ENCODE data around the gene SARDH.

SARDH gene

DNA sequence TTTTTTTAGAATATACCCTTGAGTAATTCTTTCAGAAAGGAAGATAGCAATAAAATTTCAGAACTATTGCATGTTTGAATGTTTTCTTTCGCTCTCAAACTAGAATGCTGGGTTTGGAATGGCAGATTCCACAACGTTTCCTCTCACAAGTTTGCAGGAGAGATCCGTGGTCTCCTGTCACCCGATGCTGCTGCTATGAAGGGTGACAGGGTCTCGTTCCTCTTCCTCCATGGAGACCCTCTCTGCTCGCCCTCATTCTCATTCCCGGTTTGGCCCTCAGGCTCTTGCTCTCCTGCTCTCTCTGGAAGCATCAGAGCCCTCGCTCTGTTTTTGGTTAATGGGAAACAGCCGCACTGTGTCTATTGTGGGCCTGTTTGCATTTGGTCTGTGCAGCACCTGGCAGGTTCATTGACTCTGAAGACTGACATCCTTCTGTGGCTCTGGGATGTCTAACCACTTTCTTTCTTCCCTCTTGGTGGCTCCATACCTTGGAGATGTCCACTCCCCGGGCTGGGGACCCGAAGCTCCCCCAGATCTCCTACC, 116.4 kb downstream of the SARDH start:
- DNase-seq: no peak

GRCh38 chr9:133619791-133620190, 118.4 kb downstream of the SARDH start:
- DNase-seq: no peak

DNA sequence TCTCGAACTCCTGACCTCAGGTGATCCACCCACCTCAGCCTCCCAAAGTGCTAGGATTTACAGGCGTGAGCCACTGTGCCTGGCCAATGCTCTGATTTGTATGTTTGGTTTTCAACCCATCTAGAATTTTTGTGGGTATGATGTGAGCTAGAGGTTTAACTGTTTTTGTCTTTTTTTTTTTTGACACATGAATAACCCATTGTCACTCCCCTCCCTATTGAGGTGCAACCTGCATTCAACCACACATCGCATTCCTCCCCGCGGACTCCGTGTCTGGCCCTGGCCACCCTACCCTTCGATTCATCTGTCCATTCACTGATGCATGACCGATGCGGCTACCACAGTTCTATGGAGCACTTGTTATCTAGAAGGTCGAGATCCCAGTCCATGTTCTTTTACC, 119.4 kb downstream of the SARDH start:
- DNase-seq: no peak

DNA sequence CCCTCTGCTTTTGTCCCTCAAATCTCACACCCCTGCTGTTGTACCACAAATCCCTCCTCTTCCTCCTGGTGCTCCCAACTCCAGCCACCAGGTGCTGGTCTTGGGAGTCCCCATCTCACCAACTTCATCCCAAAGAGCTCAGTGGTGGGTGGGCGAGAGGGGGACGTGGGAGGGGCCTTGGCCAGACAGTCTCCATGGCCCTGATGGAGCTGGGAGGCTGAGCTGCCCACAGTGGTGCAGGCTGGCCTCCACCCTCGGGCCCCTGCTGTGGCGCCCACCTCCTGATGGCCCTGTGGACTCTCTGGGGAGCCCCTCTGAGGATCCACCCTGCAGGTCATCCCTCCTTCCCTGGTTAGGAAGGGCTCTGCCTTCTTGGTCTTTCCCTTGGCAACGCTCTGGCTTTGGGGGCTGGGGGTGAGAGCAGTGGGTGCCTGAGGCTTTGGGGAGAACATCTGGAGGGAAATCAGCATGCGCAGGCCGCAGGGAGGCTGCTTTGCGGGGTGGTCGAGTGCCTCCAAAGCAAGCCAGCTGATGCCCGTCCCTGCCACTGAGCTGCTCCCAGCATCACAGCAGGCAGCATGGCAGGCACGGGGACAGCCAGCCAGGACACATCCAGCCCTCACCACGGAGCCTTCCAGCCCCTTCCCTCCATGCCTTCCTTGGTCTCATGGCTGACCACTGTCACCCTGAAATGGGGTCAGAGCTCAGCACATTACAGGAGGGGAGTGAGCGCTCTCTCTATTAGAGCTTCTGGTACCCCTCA, 121.3 kb downstream of the SARDH start:
- DNase-seq: no peak

GRCh38 chr9:133615606-133616188, 122.5 kb downstream of the SARDH start:
- DNase-seq: no peak

DNA sequence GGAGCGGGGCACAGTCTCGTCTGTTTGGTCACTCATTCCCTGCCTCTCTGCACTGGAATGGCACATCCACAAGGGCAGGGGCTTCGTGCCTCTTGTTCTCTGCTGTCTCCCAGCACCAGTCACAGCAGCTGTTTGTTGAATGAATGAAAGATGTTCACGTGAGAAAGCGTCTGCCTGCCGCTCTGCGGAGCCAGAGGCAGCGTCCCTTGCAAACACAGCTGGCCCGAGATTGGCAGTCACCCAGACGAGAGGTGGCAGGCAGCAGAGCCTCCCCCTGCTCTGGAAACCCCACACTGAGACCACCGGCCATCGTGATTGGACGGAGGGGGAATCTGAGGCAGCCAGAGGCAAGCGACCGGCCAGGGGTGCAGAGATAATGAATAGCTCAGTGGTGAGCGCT, 123.0 kb downstream of the SARDH start:
- no peak for DNase-seq

- DNase-seq: no peak
Observed at GRCh38 chr9:133614678-133615077, 123.5 kb downstream of the SARDH start.

- DNase-seq: no peak
Observed at GRCh38 chr9:133614056-133614455, 124.1 kb downstream of the SARDH start.

All from NCI-H510A (cell line).